H1 (cell line): Measurements from ENCODE around the gene LY6G5C. TPM values are rescaled to one million over a fixed set of nuclear protein-coding genes. Genes with fewer than 3 reads are reported as not detected.

ENCODE experiments used
- CTCF ChIA-PET: fragments of 300-600 bp; sonication (Branson Sonifier 250); formaldehyde crosslinking; loops from one replicate; lab custom pipeline; 2021; ENCODE audit not compliant: partially characterized antibody; lab: Charles Lee
- POLR2A ChIA-PET: fragments of 300-600 bp; sonication (Branson Sonifier 250); formaldehyde crosslinking; loops from one replicate; lab custom pipeline; 2021; ENCODE audit warnings: inconsistent platforms; ENCODE audit not compliant: partially characterized antibody; lab: Charles Lee
- DNase-seq, 2 experiments: peaks; one replicate each; pipeline versions ENCODE4 v3.0.0 to v3.0.0-alpha.2; 2010 to 2022; ENCODE audit warnings: low spot score in 2 of 2, low read depth in 1 of 2, mixed read lengths in 1 of 2
- FAIRE-seq: peaks from 2 replicates; lab custom pipeline; 2011; peaks lifted over from hg19 to GRCh38; lab: Jason Lieb, UNC
- H2AFZ ChIP-seq: 2 replicates; pipeline ENCODE4 v1.8.1; 2012; ENCODE audit warnings: low read length, inconsistent platforms
- H2AK5ac ChIP-seq: 2 replicates; pipeline ENCODE4 v1.6.1; 2013; ENCODE audit warnings: low read depth, low read length
- H2BK120ac ChIP-seq: replicated peaks from 2 replicates; pipeline ENCODE3; 2013; ENCODE audit warnings: low read depth, low read length, inconsistent platforms
- H2BK12ac ChIP-seq: 2 replicates; pipeline ENCODE4 v1.6.1; 2013; ENCODE audit warnings: low read depth, low read length
- H2BK15ac ChIP-seq: 2 replicates; pipeline ENCODE4 v1.6.1; 2013; ENCODE audit warnings: low read length
- H2BK20ac ChIP-seq: 2 replicates; pipeline ENCODE4 v1.6.1; 2013; ENCODE audit warnings: low read length
- H2BK5ac ChIP-seq: 2 replicates; pipeline ENCODE4 v1.6.1; 2013; ENCODE audit warnings: low read depth, low read length
- H3K14ac ChIP-seq: 2 replicates; pipeline ENCODE4 v1.6.1; 2013; ENCODE audit warnings: inconsistent platforms; ENCODE audit not compliant: insufficient read length
- H3K18ac ChIP-seq: 2 replicates; pipeline ENCODE4 v1.6.1; 2013; ENCODE audit warnings: low read length; ENCODE audit errors: extremely low read depth
- H3K23ac ChIP-seq: 2 replicates; pipeline ENCODE4 v1.6.1; 2013; ENCODE audit warnings: inconsistent platforms; ENCODE audit not compliant: insufficient read length
- H3K23me2 ChIP-seq: 2 replicates; pipeline ENCODE4 v1.6.1; 2013; ENCODE audit warnings: low read depth, low read length
- H3K27ac ChIP-seq: 2 replicates; pipeline ENCODE4 v1.6.1; 2011; ENCODE audit warnings: low read depth, low read length, inconsistent platforms
- H3K27me3 ChIP-seq, 4 experiments: replicated peaks in 1 of 4; 1 replicate in 1 of 4; 2 replicates in 3 of 4; pipeline versions ENCODE4 v1.6.1 to v1.8.1; 2011 to 2013; ENCODE audit warnings: low read length in 3 of 4, mild to moderate bottlenecking in 3 of 4, inconsistent platforms in 2 of 4, mixed read lengths in 2 of 4, moderate library complexity in 1 of 4; ENCODE audit not compliant: control insufficient read depth in 3 of 4, insufficient read depth in 3 of 4; ENCODE audit errors: extremely low read depth in 1 of 4
- H3K36me3 ChIP-seq, 4 experiments: 2 replicates each; pipeline versions ENCODE4 v1.6.1 to v1.8.1; 2011 to 2013; ENCODE audit warnings: mild to moderate bottlenecking in 4 of 4, low read length in 3 of 4, moderate library complexity in 2 of 4, control low read depth in 1 of 4, inconsistent platforms in 1 of 4; ENCODE audit not compliant: insufficient read depth in 4 of 4, control insufficient read depth in 2 of 4
- H3K4ac ChIP-seq: replicated peaks from 2 replicates; pipeline ENCODE3; 2013; ENCODE audit warnings: low read length, low read depth, mixed read lengths, inconsistent platforms; ENCODE audit not compliant: insufficient read length
- H3K4me1 ChIP-seq, 4 experiments: replicated peaks in 1 of 4; 1 replicate in 1 of 4; 2 replicates in 3 of 4; pipeline versions ENCODE4 v1.6.1 to v1.8.1; 2011 to 2013; ENCODE audit warnings: low read length in 3 of 4, inconsistent platforms in 2 of 4, mixed read lengths in 1 of 4; ENCODE audit not compliant: insufficient read depth in 4 of 4, control insufficient read depth in 3 of 4
- H3K4me2 ChIP-seq, 2 experiments: 2 replicates each; pipeline versions ENCODE4 v1.6.1 to v1.8.1; 2011 to 2013; ENCODE audit warnings: low read depth in 2 of 2, low read length in 2 of 2, control low read depth in 1 of 2, inconsistent platforms in 1 of 2, mild to moderate bottlenecking in 1 of 2; ENCODE audit not compliant: insufficient read depth in 1 of 2
- H3K4me3 ChIP-seq, 4 experiments: fragments of 200-600, 300-600 bp in 1 of 4; sonication (generic), shearing (Covaris generic), sonication (Bioruptor Twin) in 1 of 4; 2 replicates each; pipeline versions ENCODE4 v1.5.1 to v1.8.1; 2011 to 2016; ENCODE audit warnings: low read length in 4 of 4, low read depth in 3 of 4, control low read depth in 2 of 4, inconsistent platforms in 2 of 4, mild to moderate bottlenecking in 2 of 4, mixed read lengths in 1 of 4, moderate library complexity in 1 of 4; ENCODE audit not compliant: insufficient read depth in 2 of 4; ENCODE audit errors: extremely low read depth in 1 of 4
- H3K56ac ChIP-seq: replicated peaks from 2 replicates; pipeline ENCODE3; 2013; ENCODE audit warnings: low read depth, mild to moderate bottlenecking, mixed read lengths, low read length, inconsistent platforms; ENCODE audit not compliant: insufficient read length
- H3K79me1 ChIP-seq: 2 replicates; pipeline ENCODE4 v1.6.1; 2013; ENCODE audit warnings: low read depth, low read length, control low read depth
- H3K79me2 ChIP-seq, 2 experiments: 2 replicates each; pipeline versions ENCODE4 v1.6.1 to v1.8.1; 2012 to 2013; ENCODE audit warnings: low read length in 2 of 2, mild to moderate bottlenecking in 2 of 2, inconsistent platforms in 1 of 2; ENCODE audit not compliant: insufficient read depth in 2 of 2, control insufficient read depth in 1 of 2
- H3K9ac ChIP-seq, 4 experiments: replicated peaks in 1 of 4; 1 replicate in 1 of 4; 2 replicates in 3 of 4; pipeline versions ENCODE4 v1.6.1 to v1.8.1; 2011 to 2013; ENCODE audit warnings: low read depth in 3 of 4, low read length in 3 of 4, control low read depth in 2 of 4, mild to moderate bottlenecking in 2 of 4, moderate library complexity in 2 of 4, inconsistent platforms in 1 of 4; ENCODE audit errors: extremely low read depth in 1 of 4
- H3K9me3 ChIP-seq, 2 experiments: 2 replicates each; pipeline versions ENCODE4 v1.6.1 to v1.8.1; 2012 to 2013; ENCODE audit warnings: mild to moderate bottlenecking in 2 of 2, moderate library complexity in 2 of 2, control low read depth in 1 of 2, inconsistent platforms in 1 of 2, low read depth in 1 of 2, low read length in 1 of 2, mixed read lengths in 1 of 2; ENCODE audit not compliant: insufficient read depth in 2 of 2
- H4K20me1 ChIP-seq, 2 experiments: replicated peaks in 1 of 2; 2 replicates each; pipeline versions ENCODE3 to v1.8.1; 2011 to 2013; ENCODE audit warnings: inconsistent platforms in 2 of 2, low read length in 2 of 2, mild to moderate bottlenecking in 1 of 2; ENCODE audit not compliant: insufficient read depth in 2 of 2, control insufficient read depth in 1 of 2
- H4K5ac ChIP-seq: 2 replicates; pipeline ENCODE4 v1.6.1; 2013; ENCODE audit warnings: low read length, low read depth, mixed read lengths, inconsistent platforms; ENCODE audit not compliant: insufficient read length
- H4K8ac ChIP-seq: 2 replicates; pipeline ENCODE4 v1.8.0; 2013; ENCODE audit warnings: mild to moderate bottlenecking, moderate library complexity, low read length, inconsistent platforms; ENCODE audit not compliant: insufficient read depth; ENCODE audit errors: extremely low read depth
- H4K91ac ChIP-seq: replicated peaks from 2 replicates; pipeline ENCODE3; 2013; ENCODE audit warnings: low read length, mixed read lengths, inconsistent platforms; ENCODE audit not compliant: insufficient read length
- ATF3 ChIP-seq: IDR thresholded peaks from 2 replicates; pipeline ENCODE4 v1.6.1; 2011; ENCODE audit warnings: low read depth, mild to moderate bottlenecking, low read length; ENCODE audit not compliant: insufficient read depth
- BACH1 ChIP-seq: IDR thresholded peaks from 2 replicates; pipeline ENCODE4 v1.6.1; 2012; ENCODE audit warnings: low read length, improper control_type of control experiment
- EGR1 ChIP-seq: IDR thresholded peaks from 2 replicates; pipeline ENCODE4 v1.6.1; 2011; ENCODE audit warnings: low read depth, low read length, borderline replicate concordance
- EP300 ChIP-seq, 2 experiments: IDR thresholded peaks; 1 replicate in 1 of 2; 2 replicates in 1 of 2; pipeline ENCODE4 v1.6.1; 2011 to 2012; ENCODE audit warnings: low read depth in 2 of 2, low read length in 2 of 2, mild to moderate bottlenecking in 2 of 2, borderline replicate concordance in 1 of 2, inconsistent platforms in 1 of 2, moderate library complexity in 1 of 2
- POU5F1 ChIP-seq: IDR thresholded peaks from 2 replicates; pipeline ENCODE4 v1.6.1; 2011; ENCODE audit warnings: low read depth, mild to moderate bottlenecking, low read length, moderate library complexity
- RAD21 ChIP-seq, 2 experiments: IDR thresholded peaks in 1 of 2; conservative IDR thresholded peaks in 1 of 2; 2 replicates each; pipeline ENCODE4 v1.6.1; 2011; ENCODE audit warnings: low read depth in 2 of 2, low read length in 2 of 2, improper control_type of control experiment in 1 of 2, inconsistent platforms in 1 of 2, mild to moderate bottlenecking in 1 of 2, moderate library complexity in 1 of 2
- RXRA ChIP-seq: IDR thresholded peaks from 2 replicates; pipeline ENCODE4 v1.6.1; 2011; ENCODE audit warnings: low read depth, mild to moderate bottlenecking, low read length, moderate library complexity; ENCODE audit not compliant: insufficient read depth
- SAP30 ChIP-seq: fragments of 300-600 bp; sonication (generic); IDR thresholded peaks from 2 replicates; pipeline ENCODE4 v1.7.1; 2012; ENCODE audit warnings: low read length, moderate library complexity, mild to moderate bottlenecking, inconsistent platforms; ENCODE audit not compliant: insufficient read depth, insufficient replicate concordance
- SRF ChIP-seq: IDR thresholded peaks from 2 replicates; pipeline ENCODE4 v1.6.1; 2011; ENCODE audit warnings: mild to moderate bottlenecking, low read depth, low read length, moderate library complexity
- TBP ChIP-seq: IDR thresholded peaks from 2 replicates; pipeline ENCODE4 v1.6.1; 2011; ENCODE audit warnings: low read depth, low read length, improper control_type of control experiment
- TCF12 ChIP-seq: IDR thresholded peaks from 2 replicates; pipeline ENCODE4 v1.6.1; 2011; ENCODE audit warnings: low read depth, mild to moderate bottlenecking, low read length
- WGBS, 2 experiments: shearing (Covaris generic) in 1 of 2; methylation state at CpG; one replicate each; pipeline versions ENCODE4 v1.1.6 to v1.1.7; 2013 to 2015; ENCODE audit warnings: low lambda C conversion rate in 2 of 2, mixed read lengths in 2 of 2, inconsistent platforms in 1 of 2, low coverage in 1 of 2, missing lambda C conversion rate in 1 of 2; ENCODE audit not compliant: insufficient replicate concordance in 2 of 2, insufficient coverage in 1 of 2, insufficient read length in 1 of 2; ENCODE audit errors: extremely low coverage in 1 of 2, missing lambda C conversion rate in 1 of 2; 5-methylcytosine and 5-hydroxymethylcytosine counted together
- polyA plus RNA-seq, 7 experiments: library from polyadenylated mRNA; depleted of rRNA in 3 of 7; stranded (reverse) in 5 of 7; unstranded in 2 of 7; fragments of >200 nt in 5 of 7; fragments of 200-250 nt in 2 of 7; gene quantifications; 1 replicate in 5 of 7; 2 replicates in 1 of 7; 4 replicates in 1 of 7; pipeline versions ENCODE4 v1.2.1 to v1.2.3, GENCODE V29; 2011 to 2013; ENCODE audit warnings: missing spikeins in 2 of 7, mixed read lengths in 2 of 7
- total RNA-seq: library from RNA; stranded (reverse); fragmentation: NEBNext Ultra II Directional; extraction: Animal tissue kit (Norgen Biotek cat#: 25700); gene quantifications from 2 replicates; pipeline ENCODE4 v1.2.1, GENCODE V29; 2021

Gene LY6G5C
- total and polyA plus RNA-seq, 2 of the 8 experiments (the other 6 are each of a cell fraction or from before 2014, with no cell fraction given): 1.1 to 1.8 TPM

GRCh38 chr6:31723245-31723979 is 42.5 kb upstream of the LY6G5C start, which contains the start of gene MPIG6B:
Gene MPIG6B, plus strand, starts transcription at chr6:31723373. Its CDS starts 11 bp downstream, at chr6:31723384.
- Histone ChIP-seq H3K79me2 (no peaks in the 10 kb centered on the region), H2BK5ac (no peak within 1 kb of the TSS), H3K9me3 (no peaks in the 10 kb centered on the region), H3K23me2 (no peaks in the 10 kb centered on the region), H3K4me2 (no peak within 1 kb of the TSS), H3K79me1 (0 out of 2 replicates have a peak, but pooled peaks cover 3% of the 10 kb centered on the region), H3K9ac (no peak within 1 kb of the TSS; a peak in 1 of 7 replicates), H2AFZ (no peak within 1 kb of the TSS), H4K5ac (no peak within 1 kb of the TSS), H3K27ac (no peak within 1 kb of the TSS), H3K14ac (no peak within 1 kb of the TSS), H4K91ac (no peak within 1 kb of the TSS), H3K27me3 (no peaks in the 10 kb centered on the region), H2BK15ac (0 out of 2 replicates have a peak within 1 kb of the TSS, but pooled peaks have one; percentile 61), H3K18ac (no peak within 1 kb of the TSS; the same call in 1 of the 2 replicates), H2BK12ac (no peak within 1 kb of the TSS), H3K36me3 (peaks cover 0 to 11% (median 10%) of the 10 kb centered on the region in 4 experiments; a peak in 5 of 8 replicates), H4K8ac (peak within 1 kb of the TSS; percentile 53), H3K56ac (no peak within 1 kb of the TSS), H4K20me1 (no peaks in the 10 kb centered on the region), H3K4me3 (no peak within 1 kb of the TSS), H2AK5ac (no peak within 1 kb of the TSS), H3K23ac (no peak within 1 kb of the TSS), H2BK120ac (no peak within 1 kb of the TSS), H3K4me1 (peaks cover 1 to 10% (median 6%) of the 10 kb centered on the region in 4 experiments; a peak in 6 of 7 replicates), H3K4ac (no peak within 1 kb of the TSS), H2BK20ac (no peak within 1 kb of the TSS)
- FAIRE-seq (no peak), DNase-seq (no peak)
- CTCF ChIA-PET: interaction anchor here (0.5 to 8.9 kb wide), 14 partner anchors 9 to 1049 kb away, joined by 3 to 89 read pairs (median 4); partner anchors contain the start of genes LSM2 and LY6G6D
- WGBS, 2 experiments: 91% methylated on average over 33 of the region's 46 CpGs; no CpG with 5 or more reads in 1 of the 2 experiments
- POLR2A ChIA-PET: interaction anchor here (0.9 to 7.2 kb wide), 15 partner anchors 9 to 139 kb away, joined by 3 to 73 read pairs (median 4); partner anchors contain the start of genes ABHD16A, CLIC1, GPANK1 and LY6G6D
- TF ChIP-seq BACH1 (no peak), POU5F1 (no peak), TBP (no peak), SRF (no peak), ATF3 (no peak), EP300 (IDR thresholded peaks at IDR 0.05; ENCODE audit: borderline replicate concordance in 1 of 2, low read depth in 2 of 2, low read length in 2 of 2) (no peak), TCF12 (no peak), EGR1 (no peak), SAP30 (no peak), RAD21 (IDR thresholded peaks at IDR 0.05 in 1 of 2, conservative IDR thresholded peaks at IDR 0.05 in 1 of 2; ENCODE audit: low read depth in 2 of 2, low read length in 2 of 2) (no peak), RXRA (no peak)
